Measurements from ENCODE around the gene CCR2. TPM values are rescaled to one million over a fixed set of nuclear protein-coding genes. Genes with fewer than 3 reads are reported as not detected.

The CCR2 gene
- total and polyA plus RNA-seq, 2 of the 4 experiments (the other 2 are of a cell fraction): not detected

DNA sequence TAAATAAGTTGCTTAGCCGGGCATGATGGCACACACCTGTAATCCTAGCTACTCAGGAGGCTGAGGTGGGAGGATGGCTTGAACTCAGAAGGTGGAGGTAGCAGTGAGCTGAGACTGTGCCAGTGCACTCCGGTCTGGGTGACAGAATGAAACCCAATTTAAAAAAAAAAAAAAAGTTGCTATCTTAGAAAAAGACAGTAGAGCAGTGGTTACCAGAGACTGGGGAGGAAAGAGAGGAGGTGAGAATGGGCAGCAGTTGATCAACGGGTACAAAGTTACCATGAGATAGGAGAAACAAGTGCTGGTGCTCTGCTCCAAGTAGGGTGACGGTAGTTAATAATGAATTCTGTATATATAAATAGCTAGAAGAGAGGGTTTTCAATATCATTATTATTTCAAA is 821 bp upstream of the CCR2 start:
- Histone ChIP-seq H4K5ac (ENCODE audit: low read depth, low read length) (no peak overlapping the region), H3K4me3 (ENCODE audit: insufficient read depth, low read depth, low read length) (no peak overlapping the region), H3K9me3 (ENCODE audit: control insufficient read depth, insufficient read depth, low read length) (no peaks in the 10 kb centered on the region), H3K4me2 (ENCODE audit: low read depth, low read length) (no peak overlapping the region), H3K4ac (ENCODE audit: low read depth, low read length) (no peak overlapping the region), H3K23ac (ENCODE audit: low read depth, low read length) (no peak overlapping the region), H3K79me1 (ENCODE audit: low read depth in 1 of 2, low read length in 2 of 2) (no peaks in the 10 kb centered on the region), H4K20me1 (ENCODE audit: insufficient read depth, low read length) (no peaks in the 10 kb centered on the region), H2BK5ac (ENCODE audit: low read depth, low read length, poor library complexity, severe bottlenecking) (no peak overlapping the region), H2BK20ac (ENCODE audit: low read depth, low read length) (no peak overlapping the region), H3K56ac (ENCODE audit: extremely low read depth, insufficient read depth, low read length) (no peak overlapping the region), H4K91ac (ENCODE audit: insufficient read depth, low read depth, low read length) (no peak overlapping the region), H3K27ac (ENCODE audit: insufficient read depth, low read length) (no peak overlapping the region), H2AK9ac (replicated peaks; ENCODE audit: low read depth, low read length, poor library complexity) (no peak overlapping the region), H3K9ac (ENCODE audit: low read depth, low read length) (no peak overlapping the region), H2AK5ac (ENCODE audit: low read depth, low read length) (no peak overlapping the region), H3K4me1 (ENCODE audit: control insufficient read depth, insufficient read depth, low read length) (no peaks in the 10 kb centered on the region), H3K27me3 (ENCODE audit: control insufficient read depth, insufficient read depth, low read length) (peaks cover 43% of the 10 kb centered on the region), H3K18ac (ENCODE audit: low read depth, low read length) (no peak overlapping the region), H3K36me3 (ENCODE audit: control insufficient read depth, insufficient read depth, low read length) (no peaks in the 10 kb centered on the region), H2AFZ (replicated peaks; ENCODE audit: low read length, poor library complexity) (no peak overlapping the region), H4K8ac (ENCODE audit: low read depth in 2 of 2, low read length in 2 of 2) (no peak overlapping the region), H3K9me1 (ENCODE audit: insufficient read depth, low read length) (no peaks in the 10 kb centered on the region), H2BK15ac (ENCODE audit: low read depth, low read length) (no peak overlapping the region), H2BK120ac (ENCODE audit: low read depth, low read length) (no peak overlapping the region), H3K14ac (replicated peaks; ENCODE audit: low read depth, low read length) (no peak overlapping the region)
- POLR2A ChIA-PET (ENCODE audit: unreplicated experiment): no interaction called here
- BruUV-seq (replicated peaks): no TSS peak
- intact Hi-C loops (cut with micrococcal nuclease): no loop called here
- in situ Hi-C loops (cut with MboI; ENCODE audit: low sequenced_read_pairs): no loop called here
- no CpG with 5 or more reads among the region's 4 CpGs for WGBS, 2 experiments (ENCODE audit: extremely low coverage in 2 of 2, insufficient read length in 1 of 2)
- TF ChIP-seq MAZ (IDR thresholded peaks at IDR 0.05; ENCODE audit: borderline replicate concordance, low read depth, low read length) (no peak), SMC3 (IDR thresholded peaks at IDR 0.05; ENCODE audit: low read depth, low read length) (no peak), USF2 (IDR thresholded peaks at IDR 0.05; ENCODE audit: low read depth, low read length) (no peak), CEBPB (IDR thresholded peaks at IDR 0.05; ENCODE audit: low read depth, low read length) (no peak), FOS (IDR thresholded peaks at IDR 0.05; ENCODE audit: low read depth, low read length) (no peak), RFX5 (IDR thresholded peaks at IDR 0.05; ENCODE audit: low read depth, low read length) (no peak)
- CTCF ChIA-PET: interaction anchor here (1.0 kb wide), 1 partner anchor 15 kb away, joined by 4 read pairs; no protein-coding TSS in a partner anchor
- ATAC-seq (ENCODE audit: low read depth): no peak
- dilution Hi-C loops (cut with HindIII; ENCODE audit: low sequenced_read_pairs, unreplicated experiment): no loop called here
- DNase-seq: no peak
